Umbilical cord (tissue), 1 donor: Measurements from ENCODE around the gene MAGEC1. TPM values are rescaled to one million over a fixed set of nuclear protein-coding genes. Genes with fewer than 3 reads are reported as not detected.

Experiments
- total RNA-seq: library from RNA; depleted of rRNA; stranded (reverse); fragments of >200 nt; gene quantifications from one replicate; pipeline ENCODE4 v1.2.3, GENCODE V29; 2014; ENCODE audit warnings: low replicate concordance; ENCODE audit not compliant: insufficient read depth

MAGEC1 gene
- total RNA-seq, 1 donor from 2014 or later: 0.48 TPM

Other genes with a start within 250 kb of the MAGEC1 start
- gene SPANXD, start 205.2 kb upstream of the MAGEC1 start, total RNA-seq: not detected
- not detected for gene MAGEC3, start 65.6 kb upstream of the MAGEC1 start, total RNA-seq